GM12878 (cell line): ENCODE results near the gene RIPOR3. TPM values are rescaled to one million over a fixed set of nuclear protein-coding genes. Genes with fewer than 3 reads are reported as not detected.

Source experiments
- BACH1 ChIP-seq: fragments of 450-650 bp; IDR thresholded peaks from 2 replicates; pipeline ENCODE4 v1.6.1; 2017; ENCODE audit warnings: mild to moderate bottlenecking, borderline replicate concordance
- BCL11A ChIP-seq: IDR thresholded peaks from 2 replicates; pipeline ENCODE4 v1.6.1; 2011; ENCODE audit warnings: low read depth, low read length
- GABPA ChIP-seq: IDR thresholded peaks from 2 replicates; pipeline ENCODE4 v1.6.1; 2014; ENCODE audit warnings: antibody characterized with exemption, low read depth, mild to moderate bottlenecking, inconsistent platforms
- MEF2A ChIP-seq: IDR thresholded peaks from 2 replicates; pipeline ENCODE4 v1.6.1; 2011; ENCODE audit warnings: low read depth, mild to moderate bottlenecking, low read length, moderate library complexity; ENCODE audit not compliant: insufficient read depth
- PML ChIP-seq: IDR thresholded peaks from 2 replicates; pipeline ENCODE4 v1.6.1; 2012; ENCODE audit warnings: low read length, inconsistent platforms
- RUNX3 ChIP-seq: IDR thresholded peaks from 2 replicates; pipeline ENCODE4 v1.6.1; 2012; ENCODE audit warnings: low read length, inconsistent platforms
- SMC3 ChIP-seq: IDR thresholded peaks from 2 replicates; pipeline ENCODE4 v1.6.1; 2011; ENCODE audit warnings: low read length, improper control_type of control experiment, borderline replicate concordance
- TAF1 ChIP-seq: IDR thresholded peaks from 2 replicates; pipeline ENCODE4 v1.6.1; 2011; ENCODE audit warnings: mild to moderate bottlenecking, low read depth, low read length, borderline replicate concordance
- polyA plus RNA-seq, 11 experiments: library from polyadenylated mRNA; depleted of rRNA in 4 of 11; unstranded in 6 of 11; stranded (reverse) in 5 of 11; fragments of >200 nt; fragmentation: Nextera tagmentation in 4 of 11; fragmentation: Illumina TruSeq in 1 of 11; extraction: Ambion mirVana in 4 of 11; extraction: Trizol in 1 of 11; gene quantifications; 1 replicate in 1 of 11; 2 replicates in 10 of 11; pipeline versions ENCODE4 v1.2.1 to v1.2.3, GENCODE V29; 2011 to 2016; ENCODE audit warnings: inconsistent platforms in 2 of 11, missing spikeins in 2 of 11, low read depth in 1 of 11
- total RNA-seq, 4 experiments: library from RNA; depleted of rRNA in 3 of 4; stranded (reverse); fragments of >200 nt in 3 of 4; fragmentation: Illumina TruSeq in 1 of 4; extraction: Trizol in 1 of 4; gene quantifications; 2 replicates each; pipeline versions ENCODE4 v1.2.1 to v1.2.3, GENCODE V29; 2013 to 2021
- TF ChIP-seq, protein P1 (sequence below): IDR thresholded peaks from 2 replicates; pipeline ENCODE4 v1.6.1; 2012; ENCODE audit warnings: low read length, inconsistent platforms
- TF ChIP-seq, protein P2 (sequence below): IDR thresholded peaks from 2 replicates; pipeline ENCODE4 v1.6.1; 2011; ENCODE audit warnings: low read depth, low read length, improper control_type of control experiment, borderline replicate concordance

The RIPOR3 gene
- total and polyA plus RNA-seq, 10 of the 15 experiments (the other 5 are each of a cell fraction or from before 2014, with no cell fraction given), result 0.04 to 0.55 (median 0.12) TPM; not detected in 6

GRCh38 chr20:50561379-50562078, 129.8 kb downstream of the RIPOR3 start (continued):
- no peak for TF ChIP-seq MEF2A
- TF ChIP-seq SMC3, result no peak
- no peak for TF ChIP-seq TAF1
- no peak for TF ChIP-seq BACH1
- no peak for TF ChIP-seq RUNX3
- TF ChIP-seq, protein P1, sequence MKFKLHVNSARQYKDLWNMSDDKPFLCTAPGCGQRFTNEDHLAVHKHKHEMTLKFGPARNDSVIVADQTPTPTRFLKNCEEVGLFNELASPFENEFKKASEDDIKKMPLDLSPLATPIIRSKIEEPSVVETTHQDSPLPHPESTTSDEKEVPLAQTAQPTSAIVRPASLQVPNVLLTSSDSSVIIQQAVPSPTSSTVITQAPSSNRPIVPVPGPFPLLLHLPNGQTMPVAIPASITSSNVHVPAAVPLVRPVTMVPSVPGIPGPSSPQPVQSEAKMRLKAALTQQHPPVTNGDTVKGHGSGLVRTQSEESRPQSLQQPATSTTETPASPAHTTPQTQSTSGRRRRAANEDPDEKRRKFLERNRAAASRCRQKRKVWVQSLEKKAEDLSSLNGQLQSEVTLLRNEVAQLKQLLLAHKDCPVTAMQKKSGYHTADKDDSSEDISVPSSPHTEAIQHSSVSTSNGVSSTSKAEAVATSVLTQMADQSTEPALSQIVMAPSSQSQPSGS, result peak; percentile 70; the same call in 1 of the 2 replicates
- TF ChIP-seq GABPA, result 0 out of 2 replicates have a peak, but pooled peaks have one; percentile 9
- TF ChIP-seq, protein P2, sequence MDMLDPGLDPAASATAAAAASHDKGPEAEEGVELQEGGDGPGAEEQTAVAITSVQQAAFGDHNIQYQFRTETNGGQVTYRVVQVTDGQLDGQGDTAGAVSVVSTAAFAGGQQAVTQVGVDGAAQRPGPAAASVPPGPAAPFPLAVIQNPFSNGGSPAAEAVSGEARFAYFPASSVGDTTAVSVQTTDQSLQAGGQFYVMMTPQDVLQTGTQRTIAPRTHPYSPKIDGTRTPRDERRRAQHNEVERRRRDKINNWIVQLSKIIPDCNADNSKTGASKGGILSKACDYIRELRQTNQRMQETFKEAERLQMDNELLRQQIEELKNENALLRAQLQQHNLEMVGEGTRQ, result no peak
- TF ChIP-seq BCL11A, result no peak
- no peak for TF ChIP-seq PML
